ENCODE data around the gene CACFD1.

Gene CACFD1

DNA sequence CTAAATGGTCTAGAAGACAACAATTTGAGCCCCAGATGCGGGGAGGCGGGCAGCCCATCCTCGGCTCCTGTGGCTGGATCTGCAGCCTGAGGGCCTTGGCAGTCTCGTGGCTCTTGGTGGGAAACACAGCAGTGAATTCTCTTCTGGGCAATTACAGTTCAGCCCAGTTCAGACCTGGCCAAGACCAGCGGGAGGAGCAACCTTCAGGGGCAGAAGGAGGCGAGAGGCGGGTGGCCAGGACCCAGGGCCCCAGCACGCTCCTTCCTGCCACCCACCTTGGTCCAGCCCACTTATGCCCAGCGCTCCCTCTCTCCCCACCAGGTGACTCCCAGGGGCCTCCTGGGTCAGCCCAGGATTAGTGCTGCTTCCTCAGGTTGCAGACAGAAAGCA is 57.2 kb downstream of the CACFD1 start (continued):
- TF ChIP-seq, protein P1, sequence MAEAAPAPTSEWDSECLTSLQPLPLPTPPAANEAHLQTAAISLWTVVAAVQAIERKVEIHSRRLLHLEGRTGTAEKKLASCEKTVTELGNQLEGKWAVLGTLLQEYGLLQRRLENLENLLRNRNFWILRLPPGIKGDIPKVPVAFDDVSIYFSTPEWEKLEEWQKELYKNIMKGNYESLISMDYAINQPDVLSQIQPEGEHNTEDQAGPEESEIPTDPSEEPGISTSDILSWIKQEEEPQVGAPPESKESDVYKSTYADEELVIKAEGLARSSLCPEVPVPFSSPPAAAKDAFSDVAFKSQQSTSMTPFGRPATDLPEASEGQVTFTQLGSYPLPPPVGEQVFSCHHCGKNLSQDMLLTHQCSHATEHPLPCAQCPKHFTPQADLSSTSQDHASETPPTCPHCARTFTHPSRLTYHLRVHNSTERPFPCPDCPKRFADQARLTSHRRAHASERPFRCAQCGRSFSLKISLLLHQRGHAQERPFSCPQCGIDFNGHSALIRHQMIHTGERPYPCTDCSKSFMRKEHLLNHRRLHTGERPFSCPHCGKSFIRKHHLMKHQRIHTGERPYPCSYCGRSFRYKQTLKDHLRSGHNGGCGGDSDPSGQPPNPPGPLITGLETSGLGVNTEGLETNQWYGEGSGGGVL (tag by site-specific recombination; IDR thresholded peaks at IDR 0.05): no peak
- TF ChIP-seq HOXA7 (CRISPR knock-in tag; IDR thresholded peaks at IDR 0.05; ENCODE audit: borderline replicate concordance) (no peak), ZNF747 (tag by site-specific recombination; IDR thresholded peaks at IDR 0.05) (no peak), ZNF561 (tag by site-specific recombination; IDR thresholded peaks at IDR 0.05; ENCODE audit: borderline replicate concordance) (no peak), ZNF114 (tag by site-specific recombination; IDR thresholded peaks at IDR 0.05) (no peak), ZNF560 (tag by site-specific recombination; IDR thresholded peaks at IDR 0.05; ENCODE audit: borderline replicate concordance) (no peak), ZIC2 (tag by site-specific recombination; IDR thresholded peaks at IDR 0.05) (no peak)
- TF ChIP-seq, protein P2, sequence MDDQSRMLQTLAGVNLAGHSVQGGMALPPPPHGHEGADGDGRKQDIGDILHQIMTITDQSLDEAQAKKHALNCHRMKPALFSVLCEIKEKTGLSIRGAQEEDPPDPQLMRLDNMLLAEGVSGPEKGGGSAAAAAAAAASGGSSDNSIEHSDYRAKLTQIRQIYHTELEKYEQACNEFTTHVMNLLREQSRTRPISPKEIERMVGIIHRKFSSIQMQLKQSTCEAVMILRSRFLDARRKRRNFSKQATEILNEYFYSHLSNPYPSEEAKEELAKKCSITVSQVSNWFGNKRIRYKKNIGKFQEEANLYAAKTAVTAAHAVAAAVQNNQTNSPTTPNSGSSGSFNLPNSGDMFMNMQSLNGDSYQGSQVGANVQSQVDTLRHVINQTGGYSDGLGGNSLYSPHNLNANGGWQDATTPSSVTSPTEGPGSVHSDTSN (CRISPR knock-in tag; IDR thresholded peaks at IDR 0.05): no peak
- TF ChIP-seq, protein P3, sequence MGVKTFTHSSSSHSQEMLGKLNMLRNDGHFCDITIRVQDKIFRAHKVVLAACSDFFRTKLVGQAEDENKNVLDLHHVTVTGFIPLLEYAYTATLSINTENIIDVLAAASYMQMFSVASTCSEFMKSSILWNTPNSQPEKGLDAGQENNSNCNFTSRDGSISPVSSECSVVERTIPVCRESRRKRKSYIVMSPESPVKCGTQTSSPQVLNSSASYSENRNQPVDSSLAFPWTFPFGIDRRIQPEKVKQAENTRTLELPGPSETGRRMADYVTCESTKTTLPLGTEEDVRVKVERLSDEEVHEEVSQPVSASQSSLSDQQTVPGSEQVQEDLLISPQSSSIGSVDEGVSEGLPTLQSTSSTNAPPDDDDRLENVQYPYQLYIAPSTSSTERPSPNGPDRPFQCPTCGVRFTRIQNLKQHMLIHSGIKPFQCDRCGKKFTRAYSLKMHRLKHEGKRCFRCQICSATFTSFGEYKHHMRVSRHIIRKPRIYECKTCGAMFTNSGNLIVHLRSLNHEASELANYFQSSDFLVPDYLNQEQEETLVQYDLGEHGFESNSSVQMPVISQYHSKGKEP (tag by site-specific recombination; IDR thresholded peaks at IDR 0.05): no peak
- TF ChIP-seq, protein P4, sequence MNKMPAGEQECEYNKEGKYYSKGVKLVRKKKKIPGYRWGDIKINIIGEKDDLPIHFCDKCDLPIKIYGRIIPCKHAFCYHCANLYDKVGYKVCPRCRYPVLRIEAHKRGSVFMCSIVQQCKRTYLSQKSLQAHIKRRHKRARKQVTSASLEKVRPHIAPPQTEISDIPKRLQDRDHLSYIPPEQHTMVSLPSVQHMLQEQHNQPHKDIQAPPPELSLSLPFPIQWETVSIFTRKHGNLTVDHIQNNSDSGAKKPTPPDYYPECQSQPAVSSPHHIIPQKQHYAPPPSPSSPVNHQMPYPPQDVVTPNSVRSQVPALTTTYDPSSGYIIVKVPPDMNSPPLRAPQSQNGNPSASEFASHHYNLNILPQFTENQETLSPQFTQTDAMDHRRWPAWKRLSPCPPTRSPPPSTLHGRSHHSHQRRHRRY (tag by site-specific recombination; IDR thresholded peaks at IDR 0.05): no peak

DNA sequence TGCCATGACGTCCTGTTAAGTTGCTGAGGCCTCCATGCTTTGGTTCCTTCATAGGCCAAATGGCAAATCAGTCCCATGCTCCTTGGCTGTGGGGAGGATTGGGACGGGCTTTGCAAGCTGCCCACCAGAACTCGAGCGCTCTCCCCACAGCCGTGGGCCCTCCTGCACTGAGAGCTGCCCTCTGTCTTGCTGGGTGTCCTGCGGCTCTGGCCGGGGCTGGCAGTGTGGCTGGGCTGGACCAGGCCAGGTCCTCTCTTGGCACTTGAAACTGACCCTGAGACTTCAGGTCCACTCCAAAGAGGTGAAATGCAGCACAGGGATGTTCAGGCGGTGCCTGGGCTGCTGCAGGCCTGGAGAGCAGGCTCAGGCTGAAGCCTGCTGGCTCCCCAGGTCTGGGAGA is 57.9 kb downstream of the CACFD1 start:
- TF ChIP-seq, protein P5, sequence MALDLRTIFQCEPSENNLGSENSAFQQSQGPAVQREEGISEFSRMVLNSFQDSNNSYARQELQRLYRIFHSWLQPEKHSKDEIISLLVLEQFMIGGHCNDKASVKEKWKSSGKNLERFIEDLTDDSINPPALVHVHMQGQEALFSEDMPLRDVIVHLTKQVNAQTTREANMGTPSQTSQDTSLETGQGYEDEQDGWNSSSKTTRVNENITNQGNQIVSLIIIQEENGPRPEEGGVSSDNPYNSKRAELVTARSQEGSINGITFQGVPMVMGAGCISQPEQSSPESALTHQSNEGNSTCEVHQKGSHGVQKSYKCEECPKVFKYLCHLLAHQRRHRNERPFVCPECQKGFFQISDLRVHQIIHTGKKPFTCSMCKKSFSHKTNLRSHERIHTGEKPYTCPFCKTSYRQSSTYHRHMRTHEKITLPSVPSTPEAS (tag by site-specific recombination; IDR thresholded peaks at IDR 0.05): no peak
- no peak for TF ChIP-seq SCRT1 (tag by site-specific recombination; IDR thresholded peaks at IDR 0.05; ENCODE audit: borderline replicate concordance)
- TF ChIP-seq, protein P6, sequence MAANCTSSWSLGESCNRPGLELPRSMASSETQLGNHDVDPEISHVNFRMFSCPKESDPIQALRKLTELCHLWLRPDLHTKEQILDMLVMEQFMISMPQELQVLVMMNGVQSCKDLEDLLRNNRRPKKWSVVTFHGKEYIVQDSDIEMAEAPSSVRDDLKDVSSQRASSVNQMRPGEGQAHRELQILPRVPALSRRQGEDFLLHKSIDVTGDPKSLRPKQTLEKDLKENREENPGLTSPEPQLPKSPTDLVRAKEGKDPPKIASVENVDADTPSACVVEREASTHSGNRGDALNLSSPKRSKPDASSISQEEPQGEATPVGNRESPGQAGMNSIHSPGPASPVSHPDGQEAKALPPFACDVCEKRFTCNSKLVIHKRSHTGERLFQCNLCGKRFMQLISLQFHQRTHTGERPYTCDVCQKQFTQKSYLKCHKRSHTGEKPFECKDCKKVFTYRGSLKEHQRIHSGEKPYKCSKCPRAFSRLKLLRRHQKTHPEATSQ (tag by site-specific recombination; IDR thresholded peaks at IDR 0.05): no peak
- TF ChIP-seq ZNF623 (tag by site-specific recombination; IDR thresholded peaks at IDR 0.05): no peak
- no peak for TF ChIP-seq ZNF223 (tag by site-specific recombination; IDR thresholded peaks at IDR 0.05)
- ChIA-PET CTCF (interaction anchor here (0.6 to 0.7 kb wide), 2 partner anchors 16 to 31 kb away, joined by 3 read pairs; no protein-coding TSS in a partner anchor), POLR2A (no interaction called here)
- Histone ChIP-seq H3K27ac (ENCODE audit: extremely low read depth, low read depth, low read length) (no peak overlapping the region), H3K36me3 (ENCODE audit: control insufficient read depth in 2 of 2, insufficient read depth in 1 of 2, low read length in 2 of 2) (no peaks in the 10 kb centered on the region), H3K9me3 (ENCODE audit: control insufficient read depth, insufficient read depth, low read depth, low read length) (no peaks in the 10 kb centered on the region), H3K4me3 (ENCODE audit: low read depth, low read length) (no peak overlapping the region), H3K4me1 (ENCODE audit: control insufficient read depth, insufficient read depth, low read length) (no peaks in the 10 kb centered on the region)

DNA sequence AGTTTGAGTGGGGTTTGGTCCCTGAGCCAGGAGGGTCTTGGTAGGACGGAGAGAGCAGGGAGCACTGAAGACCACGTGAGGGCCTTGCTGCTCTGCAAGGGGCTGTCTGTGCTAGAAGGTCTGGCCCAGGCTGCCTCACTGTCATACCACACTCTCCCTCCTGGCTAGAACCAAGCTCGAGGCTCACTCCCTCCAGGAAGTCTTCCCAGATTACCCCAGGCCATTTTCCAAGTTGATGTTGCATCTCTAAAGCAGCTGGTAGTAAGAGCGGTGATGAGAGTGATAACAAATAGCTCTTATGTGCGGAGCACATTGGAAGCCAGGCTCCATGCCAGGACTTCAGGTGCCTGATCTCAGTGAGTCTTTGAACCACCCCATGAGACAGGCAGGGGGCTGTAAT is 58.4 kb downstream of the CACFD1 start:
- ChIA-PET CTCF (interaction anchor here (0.6 to 1.0 kb wide), 4 partner anchors 9 to 339 kb away, joined by 3 read pairs; no protein-coding TSS in a partner anchor), POLR2A (no interaction called here)

More for the DNA sequence above, 58.4 kb downstream of the CACFD1 start:
- Histone ChIP-seq H3K27ac (ENCODE audit: extremely low read depth, low read depth, low read length) (no peak overlapping the region), H3K9me3 (ENCODE audit: control insufficient read depth, insufficient read depth, low read depth, low read length) (no peaks in the 10 kb centered on the region), H3K4me1 (ENCODE audit: control insufficient read depth, insufficient read depth, low read length) (no peaks in the 10 kb centered on the region), H3K4me3 (ENCODE audit: low read depth, low read length) (no peak overlapping the region), H3K36me3 (ENCODE audit: control insufficient read depth in 2 of 2, insufficient read depth in 1 of 2, low read length in 2 of 2) (no peaks in the 10 kb centered on the region)
- no peak for TF ChIP-seq ZNF157 (tag by site-specific recombination; IDR thresholded peaks at IDR 0.05)
